NB4 (cell line): Measurements from ENCODE around the gene ADAMTS2.

Experiments used
- MYC ChIP-seq: IDR thresholded peaks from 2 replicates; pipeline ENCODE4 v1.6.1; 2011; ENCODE audit warnings: low read depth, low read length
- POLR2A ChIP-seq: IDR thresholded peaks from 2 replicates; pipeline ENCODE4 v1.6.1; 2011; ENCODE audit warnings: mild to moderate bottlenecking; ENCODE audit not compliant: insufficient read length; ENCODE audit errors: extremely low read depth
- TF ChIP-seq, protein P1 (sequence below): IDR thresholded peaks from one replicate; pipeline ENCODE4 v1.5.1; 2012; ENCODE audit warnings: low read depth, low read length
- TF ChIP-seq, protein P2 (sequence below): IDR thresholded peaks from 2 replicates; pipeline ENCODE4 v1.6.1; 2011; ENCODE audit warnings: low read depth, low read length

DNA sequence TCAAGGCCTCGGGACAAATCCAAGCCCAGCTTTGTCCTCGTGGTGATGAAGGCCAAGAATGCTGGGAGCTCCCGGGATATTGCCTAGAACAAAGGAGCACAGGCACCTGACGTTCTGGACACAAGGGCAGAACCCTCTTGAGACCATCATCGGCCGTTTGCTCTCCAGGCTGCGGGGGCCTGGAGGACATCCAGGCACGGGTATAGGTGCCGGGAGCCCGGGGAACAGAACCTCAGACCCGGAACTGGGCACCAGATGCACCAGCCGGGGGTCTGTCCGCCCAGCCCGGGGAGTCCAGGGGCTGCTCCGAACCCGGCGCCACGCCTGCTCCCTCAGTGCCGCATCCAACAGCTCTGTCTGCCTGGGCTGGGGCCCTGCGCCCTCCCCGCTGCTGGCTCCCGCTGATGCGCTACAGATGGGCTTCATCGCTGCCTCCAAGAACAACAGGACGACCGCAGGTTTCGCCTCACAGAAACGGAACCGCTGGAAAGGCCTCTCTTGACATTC, 88.0 kb downstream of the ADAMTS2 start:
- TF ChIP-seq, protein P1, sequence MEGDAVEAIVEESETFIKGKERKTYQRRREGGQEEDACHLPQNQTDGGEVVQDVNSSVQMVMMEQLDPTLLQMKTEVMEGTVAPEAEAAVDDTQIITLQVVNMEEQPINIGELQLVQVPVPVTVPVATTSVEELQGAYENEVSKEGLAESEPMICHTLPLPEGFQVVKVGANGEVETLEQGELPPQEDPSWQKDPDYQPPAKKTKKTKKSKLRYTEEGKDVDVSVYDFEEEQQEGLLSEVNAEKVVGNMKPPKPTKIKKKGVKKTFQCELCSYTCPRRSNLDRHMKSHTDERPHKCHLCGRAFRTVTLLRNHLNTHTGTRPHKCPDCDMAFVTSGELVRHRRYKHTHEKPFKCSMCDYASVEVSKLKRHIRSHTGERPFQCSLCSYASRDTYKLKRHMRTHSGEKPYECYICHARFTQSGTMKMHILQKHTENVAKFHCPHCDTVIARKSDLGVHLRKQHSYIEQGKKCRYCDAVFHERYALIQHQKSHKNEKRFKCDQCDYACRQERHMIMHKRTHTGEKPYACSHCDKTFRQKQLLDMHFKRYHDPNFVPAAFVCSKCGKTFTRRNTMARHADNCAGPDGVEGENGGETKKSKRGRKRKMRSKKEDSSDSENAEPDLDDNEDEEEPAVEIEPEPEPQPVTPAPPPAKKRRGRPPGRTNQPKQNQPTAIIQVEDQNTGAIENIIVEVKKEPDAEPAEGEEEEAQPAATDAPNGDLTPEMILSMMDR, result no peak
- no peak for TF ChIP-seq POLR2A
- TF ChIP-seq, protein P2, sequence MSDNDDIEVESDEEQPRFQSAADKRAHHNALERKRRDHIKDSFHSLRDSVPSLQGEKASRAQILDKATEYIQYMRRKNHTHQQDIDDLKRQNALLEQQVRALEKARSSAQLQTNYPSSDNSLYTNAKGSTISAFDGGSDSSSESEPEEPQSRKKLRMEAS, result no peak
- TF ChIP-seq MYC, result no peak
